ENCODE results near the gene RGS18.

- TF ChIP-seq ELK1 (IDR thresholded peaks at IDR 0.05; ENCODE audit: low read depth, low read length) (no peak), POLR2A (IDR thresholded peaks at IDR 0.05; ENCODE audit: low read length) (no peak), CTCF (IDR thresholded peaks at IDR 0.05) (no peak), CEBPB (IDR thresholded peaks at IDR 0.05) (no peak), PBX3 (IDR thresholded peaks at IDR 0.05) (no peak), NFE2L2 (conservative IDR thresholded peaks at IDR 0.05; ENCODE audit: low read length) (no peak)
Measured at GRCh38 chr1:192183788-192184187, 25.5 kb downstream of the RGS18 start.
